SU-DHL-6 (cell line): ENCODE results near the gene RPL18.

Experiments
- H2AFZ ChIP-seq: fragments of 200-600 bp; sonication (generic); 2 replicates; pipeline ENCODE4 v1.6.1; 2014; ENCODE audit warnings: low read depth, mild to moderate bottlenecking, moderate library complexity, mixed read lengths, antibody characterized with exemption, low read length; ENCODE audit not compliant: severe bottlenecking
- H3F3A ChIP-seq: fragments of 200-600 bp; shearing (Covaris generic); 2 replicates; pipeline ENCODE4 v1.6.0; 2016; ENCODE audit warnings: antibody characterized with exemption, mild to moderate bottlenecking; ENCODE audit not compliant: insufficient read depth
- H3K27ac ChIP-seq: fragments of 200-600 bp; sonication (generic); 2 replicates; pipeline ENCODE4 v1.5.1; 2016; ENCODE audit warnings: low read depth, mild to moderate bottlenecking, low read length, moderate library complexity, mixed read lengths
- H3K27me3 ChIP-seq: fragments of 200-600 bp; sonication (generic), shearing (Covaris generic); 2 replicates; pipeline ENCODE4 v1.6.0; 2014; ENCODE audit warnings: mild to moderate bottlenecking, low read length
- H3K36me3 ChIP-seq: fragments of 200-600 bp; sonication (generic); 2 replicates; pipeline ENCODE4 v1.6.1; 2014; ENCODE audit warnings: mild to moderate bottlenecking, low read length, mixed read lengths
- H3K4me2 ChIP-seq: fragments of 300-600, 200-600 bp; shearing (Covaris generic), sonication (generic); 2 replicates; pipeline ENCODE4 v1.6.0; 2014; ENCODE audit warnings: low read length, low read depth, mild to moderate bottlenecking; ENCODE audit not compliant: poor library complexity, severe bottlenecking
- H3K4me3 ChIP-seq: fragments of 200-600 bp; sonication (generic); 2 replicates; pipeline ENCODE4 v1.5.1; 2014; ENCODE audit warnings: antibody characterized with exemption, low read length, mild to moderate bottlenecking, mixed read lengths; ENCODE audit not compliant: insufficient read depth, poor library complexity, severe bottlenecking
- H3K79me2 ChIP-seq: fragments of 200-600 bp; sonication (generic); 2 replicates; pipeline ENCODE4 v1.6.1; 2014; ENCODE audit warnings: mild to moderate bottlenecking, low read length, moderate library complexity; ENCODE audit not compliant: insufficient read depth
- H3K9ac ChIP-seq: fragments of 200-600 bp; sonication (generic); 2 replicates; pipeline ENCODE4 v1.7.0; 2014; ENCODE audit warnings: mild to moderate bottlenecking, low read length
- H3K9me2 ChIP-seq: fragments of 200-600 bp; sonication (generic); replicated peaks from 2 replicates; pipeline ENCODE4 v1.6.1; 2014; ENCODE audit warnings: low read length; ENCODE audit not compliant: insufficient read depth
- H3K9me3 ChIP-seq: fragments of 200-600 bp; sonication (generic); 2 replicates; pipeline ENCODE4 v1.6.1; 2014; ENCODE audit warnings: low read length, mixed read lengths; ENCODE audit not compliant: insufficient read depth
- H4K20me1 ChIP-seq: fragments of 200-600 bp; sonication (generic); 2 replicates; pipeline ENCODE4 v1.6.1; 2014; ENCODE audit warnings: low read depth, mild to moderate bottlenecking, antibody characterized with exemption, low read length, moderate library complexity, mixed read lengths
- CTCF ChIP-seq: fragments of 200-600 bp; sonication (generic); IDR thresholded peaks from one replicate; pipeline ENCODE4 v1.5.1; 2017; ENCODE audit warnings: antibody characterized with exemption, mild to moderate bottlenecking, low read length, moderate library complexity; ENCODE audit not compliant: insufficient read depth, poor library complexity, severe bottlenecking
- EZH2phosphoT487 ChIP-seq: fragments of 200-600 bp; sonication (generic), shearing (Covaris generic); conservative IDR thresholded peaks from 2 replicates; pipeline ENCODE4 v1.6.1; 2018; ENCODE audit warnings: mild to moderate bottlenecking, antibody characterized with exemption, low read length, moderate library complexity, mixed read lengths

RPL18 gene

GRCh38 chr19:48630296-48631063, 11.5 kb upstream of the RPL18 start:
- Histone ChIP-seq H3K79me2 (no peaks in the 10 kb centered on the region), H3K9me2 (no peaks in the 10 kb centered on the region), H2AFZ (no peak overlapping the region), H3K4me3 (no peak overlapping the region), H4K20me1 (no peaks in the 10 kb centered on the region), H3K4me2 (no peak overlapping the region), H3K27ac (no peak overlapping the region), H3F3A (peaks cover 13% of the 10 kb centered on the region), H3K9me3 (no peaks in the 10 kb centered on the region), H3K36me3 (no peaks in the 10 kb centered on the region), H3K27me3 (no peaks in the 10 kb centered on the region), H3K9ac (no peak overlapping the region)
- TF ChIP-seq CTCF = no peak
- TF ChIP-seq EZH2phosphoT487 = no peak

GRCh38 chr19:48629599-48630295, 10.8 kb upstream of the RPL18 start:
- Histone ChIP-seq H3K27ac (no peak overlapping the region), H3K4me3 (no peak overlapping the region), H3F3A (peaks cover 9% of the 10 kb centered on the region)

GRCh38 chr19:48629297-48629598, 10.3 kb upstream of the RPL18 start:
- H3K27me3 ChIP-seq = no peaks in the 10 kb centered on the region
- no peaks in the 10 kb centered on the region for H3K9me2 ChIP-seq
- TF ChIP-seq EZH2phosphoT487 = no peak
- no peak for TF ChIP-seq CTCF
- no peak overlapping the region for H2AFZ ChIP-seq
- H3K36me3 ChIP-seq = no peaks in the 10 kb centered on the region
- no peak overlapping the region for H3K27ac ChIP-seq
- no peak overlapping the region for H3K4me3 ChIP-seq
- H3F3A ChIP-seq = peaks cover 9% of the 10 kb centered on the region
- no peaks in the 10 kb centered on the region for H4K20me1 ChIP-seq
- no peak overlapping the region for H3K9ac ChIP-seq
- H3K4me2 ChIP-seq = no peak overlapping the region
- no peaks in the 10 kb centered on the region for H3K79me2 ChIP-seq
- no peaks in the 10 kb centered on the region for H3K9me3 ChIP-seq

More at GRCh38 chr19:48629599-48630295, 10.8 kb upstream of the RPL18 start:
- no peak overlapping the region for H3K4me2 ChIP-seq
- no peak overlapping the region for H2AFZ ChIP-seq
- H3K79me2 ChIP-seq = no peaks in the 10 kb centered on the region
- H3K9me2 ChIP-seq = no peaks in the 10 kb centered on the region
- H3K9ac ChIP-seq = no peak overlapping the region
- H4K20me1 ChIP-seq = no peaks in the 10 kb centered on the region
- H3K9me3 ChIP-seq = no peaks in the 10 kb centered on the region
- no peaks in the 10 kb centered on the region for H3K27me3 ChIP-seq
- TF ChIP-seq CTCF = no peak
- TF ChIP-seq EZH2phosphoT487 = no peak
- no peaks in the 10 kb centered on the region for H3K36me3 ChIP-seq
